SK-N-SH treated with all-trans-retinoic acid at 6 μM for 48 hours (cell line): ENCODE measurements around the gene BFSP2.

ENCODE experiments used
- ATAC-seq: fragments of 200-7000 bp; cut with Tn5 transposase; 3 replicates; pipeline ENCODE4 v1.9.1; 2020; ENCODE audit warnings: mild to moderate bottlenecking, moderate library complexity
- ARNTL ChIP-seq: fragments of 450-650 bp; formaldehyde crosslinking; IDR thresholded peaks from 2 replicates; pipeline ENCODE4 v1.5.0; 2020; ENCODE audit warnings: low read depth, mild to moderate bottlenecking, moderate library complexity, borderline replicate concordance
- BACH2 ChIP-seq: fragments of 250-450 bp; sonication (Bioruptor Pico); IDR thresholded peaks from 2 replicates; pipeline ENCODE4 v1.9.0; 2021; ENCODE audit warnings: mild to moderate bottlenecking, borderline replicate concordance
- CREB5 ChIP-seq: fragments of 250-450 bp; sonication (Bioruptor Pico); IDR thresholded peaks from 2 replicates; pipeline ENCODE4 v1.5.1; 2020; ENCODE audit warnings: low read depth, mild to moderate bottlenecking, moderate library complexity
- CSDC2 ChIP-seq: fragments of 250-450 bp; sonication (Bioruptor Pico); IDR thresholded peaks from 2 replicates; pipeline ENCODE4 v1.5.0; 2020; ENCODE audit warnings: mild to moderate bottlenecking, moderate library complexity
- CSRNP3 ChIP-seq: fragments of 250-450 bp; sonication (Bioruptor Pico); IDR thresholded peaks from 2 replicates; pipeline ENCODE4 v1.5.1; 2021; ENCODE audit warnings: mild to moderate bottlenecking, moderate library complexity
- ESRRG ChIP-seq: fragments of 250-450 bp; sonication (Bioruptor Pico); IDR thresholded peaks from 2 replicates; pipeline ENCODE4 v1.6.1; 2021; ENCODE audit warnings: mild to moderate bottlenecking
- GLIS3 ChIP-seq: fragments of 250-450 bp; sonication (Bioruptor Pico); IDR thresholded peaks from 2 replicates; pipeline ENCODE4 v1.5.0; 2020; ENCODE audit warnings: mild to moderate bottlenecking, moderate library complexity
- ISL1 ChIP-seq: fragments of 250-450 bp; sonication (Bioruptor Pico); IDR thresholded peaks from 2 replicates; pipeline ENCODE4 v2.1.2; 2022; ENCODE audit warnings: mild to moderate bottlenecking, moderate library complexity
- OSR1 ChIP-seq: fragments of 250-450 bp; sonication (Bioruptor Pico); IDR thresholded peaks from 2 replicates; pipeline ENCODE4 v1.8.0; 2022; ENCODE audit warnings: moderate library complexity, mild to moderate bottlenecking, inconsistent platforms
- PATZ1 ChIP-seq: fragments of 250-450 bp; sonication (Bioruptor Pico); IDR thresholded peaks from 2 replicates; pipeline ENCODE4 v1.8.0; 2020; ENCODE audit warnings: mild to moderate bottlenecking, moderate library complexity, borderline replicate concordance
- POU6F1 ChIP-seq: fragments of 250-450 bp; sonication (Bioruptor Pico); IDR thresholded peaks from 2 replicates; pipeline ENCODE4 v1.8.0; 2021; ENCODE audit warnings: low read depth, mild to moderate bottlenecking, moderate library complexity, borderline replicate concordance
- PPARA ChIP-seq: fragments of 250-450 bp; sonication (Bioruptor Pico); IDR thresholded peaks from 2 replicates; pipeline ENCODE4 v1.5.0; 2020; ENCODE audit warnings: mild to moderate bottlenecking, borderline replicate concordance
- RARB ChIP-seq: fragments of 250-450 bp; sonication (Bioruptor Pico); IDR thresholded peaks from 2 replicates; pipeline ENCODE4 v1.8.0; 2021; ENCODE audit warnings: mild to moderate bottlenecking, moderate library complexity
- TCF4 ChIP-seq: fragments of 250-450 bp; sonication (Bioruptor Pico); IDR thresholded peaks from 2 replicates; pipeline ENCODE4 v1.8.0; 2021; ENCODE audit warnings: mild to moderate bottlenecking, moderate library complexity, borderline replicate concordance
- TOX ChIP-seq: fragments of 250-450 bp; sonication (Bioruptor Pico); IDR thresholded peaks from 2 replicates; pipeline ENCODE4 v1.8.0; 2021; ENCODE audit warnings: mild to moderate bottlenecking, moderate library complexity, borderline replicate concordance
- TSHZ2 ChIP-seq: fragments of 250-450 bp; sonication (Bioruptor Pico); IDR thresholded peaks from 2 replicates; pipeline ENCODE4 v1.5.0; 2020; ENCODE audit warnings: mild to moderate bottlenecking, moderate library complexity
- ZC3H10 ChIP-seq: fragments of 250-450 bp; sonication (Bioruptor Pico); IDR thresholded peaks from 2 replicates; pipeline ENCODE4 v1.5.1; 2021; ENCODE audit warnings: mild to moderate bottlenecking, moderate library complexity
- ZFP3 ChIP-seq: fragments of 250-450 bp; sonication (Bioruptor Pico); IDR thresholded peaks from 2 replicates; pipeline ENCODE4 v1.5.0; 2020; ENCODE audit warnings: mild to moderate bottlenecking, moderate library complexity
- ZNF70 ChIP-seq: fragments of 450-650 bp; formaldehyde crosslinking; IDR thresholded peaks from 2 replicates; pipeline ENCODE4 v1.5.0; 2020; ENCODE audit warnings: mild to moderate bottlenecking, moderate library complexity
- ZNF8 ChIP-seq: fragments of 450-650 bp; formaldehyde crosslinking; IDR thresholded peaks from 2 replicates; pipeline ENCODE4 v1.5.0; 2020; ENCODE audit warnings: mild to moderate bottlenecking, moderate library complexity

Gene BFSP2

GRCh38 chr3:133486658-133487057 is 86.8 kb downstream of the BFSP2 start:
- ATAC-seq = no peak
- TF ChIP-seq BACH2 (CRISPR knock-in tag) (no peak), POU6F1 (no peak), ZC3H10 (no peak), ISL1 (no peak), ESRRG (CRISPR knock-in tag) (no peak), ZNF70 (CRISPR knock-in tag) (no peak), CSRNP3 (CRISPR knock-in tag) (no peak), PPARA (CRISPR knock-in tag) (no peak), ZNF8 (CRISPR knock-in tag) (no peak), TCF4 (CRISPR knock-in tag) (no peak), TSHZ2 (CRISPR knock-in tag) (no peak)

- ATAC-seq = no peak
- TF ChIP-seq ZFP3 (CRISPR knock-in tag) = no peak
- no peak for TF ChIP-seq TOX
- no peak for TF ChIP-seq CSRNP3 (CRISPR knock-in tag)
- TF ChIP-seq CSDC2 = no peak
- no peak for TF ChIP-seq ZC3H10
- no peak for TF ChIP-seq PATZ1 (CRISPR knock-in tag)
- TF ChIP-seq RARB (CRISPR knock-in tag) = no peak
- TF ChIP-seq ZNF8 (CRISPR knock-in tag) = no peak
- TF ChIP-seq GLIS3 (CRISPR knock-in tag) = no peak
- TF ChIP-seq BACH2 (CRISPR knock-in tag) = no peak
- no peak for TF ChIP-seq OSR1 (CRISPR knock-in tag)
- no peak for TF ChIP-seq POU6F1
- no peak for TF ChIP-seq PPARA (CRISPR knock-in tag)
These were observed 87.3 kb downstream of the BFSP2 start for GRCh38 chr3:133487204-133487603.

GRCh38 chr3:133487920-133488540 is 88.2 kb downstream of the BFSP2 start:
- no peak for ATAC-seq
- no peak for TF ChIP-seq PPARA (CRISPR knock-in tag)
- no peak for TF ChIP-seq ARNTL (CRISPR knock-in tag)
- TF ChIP-seq ZFP3 (CRISPR knock-in tag) = no peak
- TF ChIP-seq CREB5 (CRISPR knock-in tag) = no peak
